Neural cell (in vitro differentiated cells): ENCODE data around the gene DKK2.

Experiments
- EP300 ChIP-seq: fragments of 450-650 bp; conservative IDR thresholded peaks from 2 replicates; pipeline ENCODE4 v1.6.1; 2014; ENCODE audit warnings: antibody characterized with exemption, mild to moderate bottlenecking, moderate library complexity; ENCODE audit not compliant: poor library complexity, severe bottlenecking
- EZH2 ChIP-seq: fragments of 200-600, 300-800 bp; shearing (Covaris generic), sonication (generic); IDR thresholded peaks from 2 replicates; pipeline ENCODE4 v1.6.1; 2014; ENCODE audit warnings: antibody characterized with exemption, low read length, borderline replicate concordance, mild to moderate bottlenecking; ENCODE audit not compliant: insufficient read depth, poor library complexity, severe bottlenecking
- TF ChIP-seq, protein P1 (sequence below): fragments of 450-650 bp; IDR thresholded peaks from 2 replicates; pipeline ENCODE4 v1.5.1; 2014; ENCODE audit warnings: antibody characterized with exemption, mild to moderate bottlenecking, moderate library complexity; ENCODE audit not compliant: poor library complexity, severe bottlenecking

DNA sequence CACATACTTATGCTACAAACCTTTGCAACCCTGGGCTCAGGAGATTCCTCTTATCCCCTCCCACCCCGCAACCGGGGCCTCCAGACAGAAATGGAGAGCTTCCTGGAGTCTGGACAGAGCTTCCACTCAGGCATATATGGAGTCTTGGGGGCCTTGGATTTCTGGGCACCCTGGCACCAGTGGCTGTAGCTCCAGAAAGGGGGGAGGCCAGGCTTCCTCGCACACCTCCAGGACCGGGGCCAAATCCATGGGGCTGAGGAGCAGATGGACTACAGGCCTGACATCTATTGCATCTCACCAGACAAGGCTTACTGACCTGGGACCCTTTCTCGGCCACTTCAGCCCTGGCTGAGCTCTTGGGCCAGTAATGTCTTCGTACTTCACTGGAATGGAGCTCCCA is 143.3 kb downstream of the DKK2 start:
- TF ChIP-seq, protein P1, sequence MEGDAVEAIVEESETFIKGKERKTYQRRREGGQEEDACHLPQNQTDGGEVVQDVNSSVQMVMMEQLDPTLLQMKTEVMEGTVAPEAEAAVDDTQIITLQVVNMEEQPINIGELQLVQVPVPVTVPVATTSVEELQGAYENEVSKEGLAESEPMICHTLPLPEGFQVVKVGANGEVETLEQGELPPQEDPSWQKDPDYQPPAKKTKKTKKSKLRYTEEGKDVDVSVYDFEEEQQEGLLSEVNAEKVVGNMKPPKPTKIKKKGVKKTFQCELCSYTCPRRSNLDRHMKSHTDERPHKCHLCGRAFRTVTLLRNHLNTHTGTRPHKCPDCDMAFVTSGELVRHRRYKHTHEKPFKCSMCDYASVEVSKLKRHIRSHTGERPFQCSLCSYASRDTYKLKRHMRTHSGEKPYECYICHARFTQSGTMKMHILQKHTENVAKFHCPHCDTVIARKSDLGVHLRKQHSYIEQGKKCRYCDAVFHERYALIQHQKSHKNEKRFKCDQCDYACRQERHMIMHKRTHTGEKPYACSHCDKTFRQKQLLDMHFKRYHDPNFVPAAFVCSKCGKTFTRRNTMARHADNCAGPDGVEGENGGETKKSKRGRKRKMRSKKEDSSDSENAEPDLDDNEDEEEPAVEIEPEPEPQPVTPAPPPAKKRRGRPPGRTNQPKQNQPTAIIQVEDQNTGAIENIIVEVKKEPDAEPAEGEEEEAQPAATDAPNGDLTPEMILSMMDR: no peak
- TF ChIP-seq EP300: no peak
- no peak for TF ChIP-seq EZH2
